ENCODE measurements around the gene TNFRSF1A.
"Not testable (repeated sequence)": the region's sequence is repeated elsewhere in the genome, so short reads cannot be mapped to it uniquely, and the experiment has no call there.

Gene TNFRSF1A

DNA sequence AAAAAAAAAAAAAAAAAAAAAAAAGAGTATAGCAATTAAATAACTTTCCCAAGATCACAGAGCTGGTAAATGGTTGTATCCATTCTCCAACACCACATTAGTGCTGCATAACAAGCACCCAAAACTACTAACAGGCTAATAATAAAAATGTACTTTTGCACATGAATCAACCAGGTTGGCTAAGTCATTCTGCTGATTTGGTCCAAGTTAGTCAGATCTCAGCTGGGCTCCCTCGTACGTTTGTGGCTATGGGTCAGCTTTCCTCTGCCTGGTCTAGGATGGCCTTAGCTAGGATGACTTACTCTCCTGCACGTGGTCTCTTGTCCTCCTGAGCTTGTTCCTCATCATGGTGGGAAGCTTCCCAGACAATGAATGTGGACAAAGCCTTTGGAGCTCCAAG is 39.3 kb downstream of the TNFRSF1A start:
- DNase-seq (ENCODE audit: low read depth) = no peak

DNA sequence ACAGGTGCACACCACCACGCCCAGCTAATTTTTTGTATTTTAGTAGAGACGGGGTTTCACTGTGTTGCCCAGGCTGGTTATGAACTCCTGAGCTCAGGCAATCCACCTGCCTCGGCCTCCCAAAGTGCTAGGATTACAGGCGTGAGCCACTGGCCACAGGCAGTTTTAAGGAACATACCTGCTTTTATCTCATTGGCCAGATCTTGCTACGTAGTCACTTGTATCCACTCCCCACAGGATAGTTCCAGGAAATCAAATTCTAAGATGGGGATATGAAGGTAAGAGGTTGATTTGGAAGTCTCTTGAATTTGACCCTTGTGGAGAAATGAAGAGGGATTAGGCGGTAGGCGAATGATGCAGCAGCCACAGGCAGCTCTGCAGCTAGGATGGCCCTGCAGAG is 40.2 kb downstream of the TNFRSF1A start:
- DNase-seq (ENCODE audit: low read depth) = no peak

DNA sequence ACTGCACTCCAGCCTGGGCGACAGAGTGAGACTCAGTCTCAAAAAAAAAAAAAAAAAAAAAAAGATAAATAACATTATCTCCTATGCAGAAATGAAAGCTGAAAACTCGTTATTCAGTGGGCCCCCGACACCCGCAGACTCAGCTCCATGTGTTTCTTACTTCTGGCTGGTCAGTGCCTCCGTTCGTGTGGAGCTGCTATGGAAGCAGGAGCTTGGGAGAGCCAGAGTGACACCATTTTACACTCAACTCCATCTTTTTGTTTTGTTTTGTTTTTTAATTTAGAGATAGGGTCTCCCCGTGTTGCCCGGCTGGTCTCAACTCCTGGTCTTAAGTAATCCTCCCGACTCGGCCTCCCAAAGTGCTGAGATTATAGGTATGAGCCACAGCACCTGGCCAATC is 44.7 kb downstream of the TNFRSF1A start:
- DNase-seq (ENCODE audit: low read depth) = no peak

DNA sequence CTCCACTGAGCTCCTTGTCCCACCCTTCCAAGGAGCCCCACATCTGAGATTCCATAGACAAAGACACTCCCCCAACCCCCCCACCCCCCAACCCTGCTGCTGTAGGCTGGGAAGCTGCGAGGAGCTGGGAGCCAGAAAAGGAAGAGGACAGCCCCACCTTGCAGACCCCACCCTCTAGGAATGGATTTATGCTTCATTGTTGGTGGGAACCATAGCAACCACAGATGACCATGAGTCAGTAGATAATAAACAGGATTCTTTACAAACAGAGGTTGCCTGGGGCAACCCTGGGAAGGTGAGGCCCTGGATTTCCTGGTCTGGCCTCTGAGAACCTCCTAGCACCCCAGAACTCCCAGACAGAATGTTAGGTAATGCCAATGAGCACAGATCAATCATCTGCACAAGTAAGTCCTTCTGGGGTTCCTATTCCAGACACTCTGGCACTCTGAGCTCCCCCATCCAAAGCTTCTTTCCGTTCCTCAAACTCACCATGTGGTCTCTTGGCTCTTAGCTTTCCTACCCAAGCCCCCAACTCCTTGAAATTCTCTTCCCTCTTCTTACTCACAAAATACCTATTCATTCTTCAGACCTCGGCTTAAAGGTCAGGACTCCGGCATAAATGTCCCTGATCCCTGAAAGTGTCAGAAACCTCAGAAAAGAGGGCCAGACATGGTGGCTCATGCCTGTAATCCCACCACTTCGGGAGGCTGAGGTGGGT is 46.6 kb downstream of the TNFRSF1A start:
- no peak for DNase-seq (ENCODE audit: low read depth)

DNA sequence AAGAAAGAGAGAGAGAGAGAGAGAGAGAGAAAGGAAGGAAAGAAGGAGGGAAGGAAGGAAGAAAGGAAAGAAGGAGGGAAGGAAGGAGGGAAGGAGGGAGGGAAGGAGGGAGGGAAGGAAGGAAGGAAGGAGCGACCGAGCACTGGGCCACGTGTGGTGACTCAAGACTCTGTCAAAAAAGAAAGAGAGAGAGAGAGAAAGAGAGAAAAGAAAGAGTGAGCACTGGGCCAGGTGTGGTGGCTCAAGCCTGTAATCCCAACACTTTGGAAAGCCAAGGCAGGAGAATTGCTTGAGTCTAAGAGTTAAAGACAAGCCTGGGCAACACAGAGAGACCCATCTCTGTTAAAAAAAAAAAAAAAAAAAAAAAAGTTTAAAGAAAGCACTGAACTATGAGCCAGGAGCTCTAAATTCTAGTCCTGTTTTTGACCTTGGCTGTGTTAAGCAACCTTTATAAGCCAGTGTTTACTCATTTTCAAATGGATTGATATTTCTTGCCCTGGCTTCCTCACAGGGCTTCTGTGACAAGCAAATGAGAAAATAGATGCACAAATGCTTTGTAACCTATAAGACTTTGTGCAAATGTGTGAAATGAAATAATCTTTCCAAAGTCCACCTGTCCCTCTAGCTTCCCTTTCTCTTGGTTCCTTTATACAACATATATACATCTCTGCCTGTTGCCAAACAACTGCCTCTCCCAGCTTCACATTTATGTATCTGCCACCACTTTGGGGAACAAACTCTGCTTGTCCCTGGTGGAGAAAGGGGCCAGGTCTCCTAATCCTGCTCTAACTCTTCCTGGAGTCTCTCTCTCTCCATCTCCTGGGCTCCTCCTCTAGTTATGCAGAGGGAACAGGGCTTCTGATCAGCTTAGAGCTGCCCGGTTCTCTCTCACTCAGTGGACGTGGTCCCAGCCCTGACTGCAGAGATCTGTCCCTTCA is 47.5 kb downstream of the TNFRSF1A start:
- no peak for DNase-seq (ENCODE audit: low read depth)

DNA sequence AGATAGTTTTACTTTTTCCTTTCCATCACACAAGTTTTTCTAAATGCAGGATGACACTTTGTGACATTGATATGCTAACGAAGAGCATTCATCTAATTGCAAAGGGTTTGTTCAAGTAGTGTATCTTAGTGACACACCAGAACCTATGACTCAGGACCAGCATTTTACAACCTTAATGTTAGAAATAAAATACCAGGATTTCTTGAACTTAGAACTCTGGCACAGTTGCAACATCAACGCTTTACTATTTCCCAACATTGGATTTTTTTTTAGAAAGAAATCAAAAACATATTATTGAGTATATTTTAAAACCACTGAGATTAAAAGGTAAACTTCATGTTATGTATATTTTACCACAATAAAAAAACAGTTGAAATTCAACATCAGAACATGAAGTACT is 49.3 kb downstream of the TNFRSF1A start:
- no peak for DNase-seq (ENCODE audit: low read depth)

DNA sequence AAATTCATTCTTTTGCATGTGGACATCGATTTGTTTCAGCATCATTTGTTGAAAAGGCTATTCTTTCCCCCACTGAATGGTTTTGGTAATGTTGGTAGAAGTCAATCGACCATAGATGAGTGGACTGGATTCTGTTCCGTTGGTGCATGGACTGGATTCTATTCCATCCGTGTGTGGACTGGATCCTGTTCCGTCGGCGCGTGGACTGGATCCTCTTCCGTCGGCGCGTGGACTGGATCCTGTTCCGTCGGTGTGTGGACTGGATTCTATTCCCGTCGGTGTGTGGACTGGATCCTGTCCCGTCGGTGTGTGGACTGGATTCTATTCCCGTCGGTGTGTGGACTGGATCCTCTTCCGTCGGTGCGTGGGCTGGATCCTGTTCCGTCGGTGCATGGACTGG is 52.0 kb downstream of the TNFRSF1A start:
- not testable (repeated sequence) for DNase-seq (ENCODE audit: low read depth)

DNA sequence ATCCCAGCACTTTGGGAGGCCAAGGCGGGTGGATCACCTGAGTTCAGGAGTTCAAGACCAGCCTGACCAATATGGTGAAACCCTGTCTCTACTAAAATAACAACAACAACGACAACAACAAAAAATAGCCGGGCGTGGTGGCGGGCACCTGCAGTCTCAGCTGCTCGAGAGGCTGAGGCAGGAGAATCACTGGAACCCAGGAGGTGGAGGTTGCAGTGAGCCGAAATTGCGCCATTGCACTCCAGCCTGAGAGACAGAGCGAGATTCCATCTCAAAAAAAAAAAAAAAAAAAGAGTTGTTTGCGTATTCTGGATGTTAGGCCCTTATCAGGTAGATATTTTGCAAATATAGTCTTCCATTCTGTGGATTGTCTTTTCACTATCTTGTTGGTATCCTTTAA is 52.8 kb downstream of the TNFRSF1A start:
- DNase-seq (ENCODE audit: low read depth) = not testable (repeated sequence)

DNA sequence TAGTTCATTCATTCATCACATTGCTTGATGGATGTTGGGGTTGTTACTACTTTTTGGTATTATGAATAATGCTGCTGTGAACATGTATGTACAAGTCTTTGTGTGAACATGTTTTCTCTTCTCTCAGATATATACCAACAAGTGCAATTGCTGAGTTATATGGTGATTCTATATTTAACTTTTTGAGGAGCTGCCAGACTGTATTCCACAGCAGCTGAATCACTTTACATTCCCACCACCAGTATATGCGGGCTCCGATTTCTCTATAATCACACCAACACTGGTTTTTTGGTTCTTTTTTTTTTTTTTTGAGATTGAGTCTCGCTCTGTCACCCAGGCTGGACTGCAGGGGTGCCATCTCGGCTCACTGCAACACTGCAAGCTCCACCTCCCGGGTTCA is 53.6 kb downstream of the TNFRSF1A start:
- DNase-seq (ENCODE audit: low read depth) = no peak

DNA sequence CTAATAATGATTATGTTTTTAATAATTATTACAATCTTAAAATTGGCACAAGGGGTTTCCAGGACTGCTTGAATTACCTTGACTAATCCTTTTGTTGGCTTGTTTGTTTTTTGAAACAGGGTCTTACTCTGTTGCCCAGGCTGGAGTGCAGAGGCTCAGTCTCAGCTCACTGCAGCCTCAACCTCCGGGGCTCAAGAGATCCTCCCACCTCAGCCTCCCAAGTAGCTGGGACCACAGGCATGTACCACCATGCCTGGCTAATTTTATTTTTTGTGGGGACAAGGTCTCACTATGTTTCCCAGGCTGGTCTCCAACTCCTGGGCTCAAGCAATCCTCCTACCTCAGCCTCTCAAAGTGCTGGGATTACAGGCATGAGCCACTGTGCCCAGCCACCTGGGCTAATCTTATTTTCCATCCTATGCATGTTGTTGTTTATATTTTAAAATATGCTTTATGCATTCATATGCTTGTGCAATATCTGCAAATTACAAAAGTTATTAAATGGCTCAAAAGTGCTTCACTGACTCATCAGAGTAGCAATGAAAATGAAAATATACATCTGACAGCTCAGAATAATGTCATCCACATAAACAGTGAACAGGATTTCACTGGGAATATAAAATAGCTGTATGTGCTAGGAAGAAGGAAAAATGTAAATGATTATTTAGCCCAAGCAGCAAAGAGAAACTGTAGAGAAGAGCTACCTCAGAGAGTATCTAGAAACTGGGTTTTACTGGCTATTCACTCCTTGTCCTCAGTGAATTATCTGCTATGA is 56.2 kb downstream of the TNFRSF1A start:
- DNase-seq (ENCODE audit: low read depth) = no peak

DNA sequence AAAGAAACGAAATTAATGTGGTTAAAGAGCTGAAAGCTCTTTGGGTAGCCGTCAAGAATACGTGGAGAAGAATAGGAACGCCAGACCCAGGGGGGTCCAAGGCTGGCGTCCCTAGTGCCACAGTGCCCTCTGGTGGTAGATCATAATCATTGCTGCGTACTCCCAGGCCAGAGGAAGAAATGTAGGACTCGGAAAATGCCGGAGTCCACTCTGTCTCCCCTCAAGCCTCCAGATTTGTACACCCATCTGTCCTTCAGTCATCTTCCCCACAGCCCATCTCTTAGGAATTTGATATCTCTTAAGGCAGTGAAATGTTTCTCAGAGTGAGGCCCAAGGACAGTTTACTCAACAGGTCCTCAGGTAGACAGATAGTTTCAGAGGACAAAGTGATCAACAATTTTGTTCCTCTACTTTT is 56.8 kb downstream of the TNFRSF1A start:
- DNase-seq (ENCODE audit: low read depth) = peak; percentile 50

DNA sequence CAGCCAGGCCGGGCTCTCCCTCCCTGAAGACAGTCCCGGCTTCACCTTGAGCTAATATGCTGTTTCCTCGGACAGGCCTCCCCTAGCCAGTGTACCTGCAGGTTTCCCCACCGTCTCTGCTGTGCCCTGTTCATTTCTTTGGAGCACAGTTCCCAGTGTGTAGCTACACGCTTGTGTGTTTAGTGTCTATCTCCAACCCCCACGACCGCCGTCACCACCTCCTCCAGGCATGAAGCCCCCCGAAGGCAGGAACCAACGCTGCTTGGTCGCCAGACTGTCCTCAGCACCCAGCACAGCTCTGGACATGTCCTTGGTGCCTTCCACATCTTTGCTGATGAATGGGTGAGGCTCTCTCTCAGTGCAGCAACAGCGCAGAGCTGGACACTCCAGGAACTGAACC is 57.6 kb downstream of the TNFRSF1A start:
- DNase-seq (ENCODE audit: low read depth) = no peak

DNA sequence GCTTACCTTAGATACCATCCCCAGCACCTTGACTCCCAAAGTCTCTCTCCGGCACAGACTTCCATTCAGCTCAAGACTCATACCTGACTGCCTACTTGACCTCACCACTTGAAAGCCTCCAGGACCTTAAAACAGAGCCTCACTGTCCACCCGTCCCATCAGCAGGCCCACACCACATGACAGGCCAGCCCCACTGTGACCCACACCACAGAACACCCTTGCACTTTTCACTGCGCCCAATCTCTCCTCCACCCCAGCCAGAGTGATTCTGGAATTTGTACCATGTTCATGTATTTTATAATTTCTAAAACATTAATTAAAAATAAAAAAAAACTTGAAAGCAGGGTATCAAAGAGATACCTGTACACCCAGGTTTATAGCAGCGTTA is 59.4 kb downstream of the TNFRSF1A start:
- DNase-seq (ENCODE audit: low read depth) = no peak

DNA sequence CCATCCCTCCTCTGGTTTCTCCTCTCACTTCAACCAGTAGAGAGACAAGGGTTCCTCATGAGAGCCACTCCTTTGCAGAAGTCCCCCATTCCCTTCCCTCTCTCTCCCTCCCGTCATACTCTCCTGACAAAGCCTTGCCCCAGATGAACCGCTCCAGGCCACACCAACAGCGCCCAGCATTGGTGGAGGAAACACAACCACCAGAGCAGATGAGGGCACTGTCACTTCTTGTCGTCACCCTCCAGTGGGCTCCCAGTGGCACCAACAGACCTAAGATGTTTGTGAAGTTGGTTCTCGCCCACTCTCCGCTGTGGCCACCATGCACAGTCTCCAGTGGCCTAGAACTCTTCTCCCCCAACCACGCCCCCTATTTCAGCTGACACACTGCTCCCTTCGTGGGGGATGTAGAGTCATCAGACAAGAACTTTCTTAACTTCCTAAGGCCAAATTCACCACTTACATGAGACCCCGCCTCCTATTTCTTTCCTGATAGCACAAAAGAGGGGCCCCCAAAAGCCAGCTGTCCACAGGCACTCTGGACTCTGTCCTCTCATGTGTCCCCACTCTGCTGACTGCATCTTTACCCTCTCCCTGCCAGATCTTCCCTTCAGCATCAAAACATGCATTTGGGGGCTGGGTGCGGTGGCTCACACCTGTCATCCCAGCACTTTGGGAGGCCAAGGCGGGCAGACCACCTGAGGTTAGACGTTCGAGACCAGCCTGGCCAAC is 60.6 kb downstream of the TNFRSF1A start:
- no peak for DNase-seq (ENCODE audit: low read depth)

DNA sequence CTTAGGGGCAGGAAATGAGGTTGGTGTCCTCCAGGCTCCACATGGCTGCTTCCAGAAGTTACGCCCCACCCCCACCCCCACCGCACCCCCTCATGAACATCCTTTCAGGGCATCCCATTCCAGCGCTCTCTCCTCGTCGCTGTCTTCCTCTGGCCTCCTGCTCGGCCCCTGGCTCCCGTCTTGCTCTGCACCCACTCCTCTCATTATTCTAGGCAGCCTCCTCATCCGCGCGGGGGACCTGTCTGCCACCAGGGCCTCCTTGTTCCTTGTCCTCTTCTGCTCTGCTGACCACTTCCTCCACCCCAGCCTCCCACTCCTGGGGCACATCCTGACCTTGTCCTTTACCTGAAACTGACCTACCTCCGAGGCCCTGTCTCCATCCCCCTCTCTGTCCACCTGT is 61.2 kb downstream of the TNFRSF1A start:
- no peak for DNase-seq (ENCODE audit: low read depth)

DNA sequence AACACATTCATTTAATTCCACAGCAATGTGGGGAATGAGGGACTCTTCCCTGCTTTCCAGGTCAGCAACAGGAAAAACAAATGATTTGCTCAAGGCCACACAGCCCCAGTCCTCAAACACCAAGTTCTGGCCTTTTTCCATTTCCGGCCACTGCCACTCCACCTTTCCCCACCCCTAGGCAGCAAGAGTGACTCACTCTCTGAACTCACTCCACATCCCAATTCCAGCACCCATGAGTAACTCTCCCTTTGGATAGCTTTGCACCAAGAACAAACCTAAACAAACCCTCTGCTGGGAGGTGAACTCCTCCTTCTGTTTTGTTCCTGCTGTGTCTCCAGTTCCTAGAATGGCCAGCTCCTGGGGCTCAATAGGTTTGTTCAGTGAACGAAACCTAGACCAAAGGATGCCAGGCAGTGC is 61.8 kb downstream of the TNFRSF1A start:
- no peak for DNase-seq (ENCODE audit: low read depth)

DNA sequence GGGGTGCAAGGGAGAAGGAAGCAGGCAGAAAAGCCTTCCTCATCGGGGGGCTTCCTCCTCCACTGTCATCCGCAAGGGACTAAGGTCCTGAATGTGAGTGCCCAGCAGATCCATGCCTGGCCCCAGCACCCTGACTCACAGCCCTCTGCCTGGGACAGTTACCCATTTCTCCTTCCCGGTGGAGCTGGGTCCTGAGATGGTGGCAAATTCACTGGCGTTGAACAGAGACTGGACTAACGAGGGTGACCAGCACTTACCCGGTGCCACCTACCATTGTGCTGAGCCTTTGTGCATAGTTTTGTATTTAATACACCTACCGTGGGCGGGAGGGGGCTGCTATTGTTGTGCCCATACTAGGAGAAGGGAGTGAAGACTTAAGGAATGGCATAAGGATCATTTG is 62.2 kb downstream of the TNFRSF1A start:
- no peak for DNase-seq (ENCODE audit: low read depth)

DNA sequence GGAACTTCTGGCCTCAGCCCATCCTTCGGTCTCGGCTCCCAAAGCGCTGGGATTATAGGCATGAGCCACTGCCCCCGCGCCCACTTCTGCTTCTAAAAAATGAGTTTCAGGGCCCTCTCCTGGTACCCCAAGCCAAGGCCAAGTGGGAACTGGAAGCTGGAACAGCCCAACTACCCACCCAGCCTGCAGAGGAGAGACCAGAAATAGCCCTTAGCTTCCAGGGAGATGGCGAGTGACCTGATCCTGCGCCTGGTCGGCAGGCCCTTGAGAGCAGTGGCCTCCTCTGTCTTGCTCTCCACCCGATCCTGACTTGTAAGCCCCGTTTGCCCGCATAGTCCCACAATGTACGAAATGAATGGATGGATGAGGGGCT is 62.6 kb downstream of the TNFRSF1A start:
- DNase-seq (ENCODE audit: low read depth) = no peak
